ENCODE data around the gene NUP210L.
A peak's percentile ranks its signal among the peaks of the same experiment; 100 is the strongest.

Gene NUP210L

DNA sequence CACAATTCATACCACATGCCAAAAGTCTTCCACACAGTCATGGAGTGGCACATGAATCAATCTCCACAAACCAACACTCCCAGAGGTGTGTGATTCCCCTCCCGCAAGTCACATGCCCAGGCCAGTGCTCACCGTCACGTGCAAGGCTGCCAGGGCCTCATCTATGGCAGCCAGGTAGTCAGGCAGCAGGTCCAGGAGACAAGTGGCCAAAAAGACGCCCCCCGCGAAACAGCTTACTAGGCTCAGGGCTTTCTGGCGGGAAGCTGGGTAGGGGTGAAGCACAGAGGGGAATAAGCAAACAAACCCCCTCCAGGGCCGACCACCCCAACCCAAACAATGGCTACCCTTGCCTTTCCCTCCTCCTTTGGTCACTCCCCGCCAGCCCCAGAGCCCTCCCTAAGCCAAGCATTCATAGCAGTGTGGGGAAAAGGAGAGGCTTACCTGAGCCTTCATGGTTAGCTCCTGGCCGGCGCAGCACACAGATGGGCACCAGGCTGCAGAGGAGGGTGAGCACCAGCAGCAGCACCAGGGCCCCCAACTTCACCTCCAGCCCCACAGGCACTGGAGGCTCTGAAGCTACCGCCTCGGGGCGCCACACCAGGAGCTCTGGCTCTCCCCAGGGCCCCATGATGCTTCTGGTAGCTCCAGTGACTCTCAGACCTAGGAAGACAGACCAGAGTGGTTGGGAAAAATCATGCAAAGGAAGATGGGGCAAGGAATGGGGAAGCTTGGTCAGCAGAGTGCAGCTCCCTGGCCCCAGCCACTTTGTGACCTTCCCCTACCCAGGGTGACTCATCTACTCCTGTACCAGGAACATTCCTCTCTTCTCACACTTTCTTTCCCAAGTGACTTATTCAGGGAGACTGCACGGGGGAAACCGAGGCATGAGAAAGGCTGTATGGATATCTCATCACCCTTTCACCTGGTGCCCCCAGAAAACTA lies 192.5 kb downstream of the NUP210L start:
- DNase-seq: no peak

DNA sequence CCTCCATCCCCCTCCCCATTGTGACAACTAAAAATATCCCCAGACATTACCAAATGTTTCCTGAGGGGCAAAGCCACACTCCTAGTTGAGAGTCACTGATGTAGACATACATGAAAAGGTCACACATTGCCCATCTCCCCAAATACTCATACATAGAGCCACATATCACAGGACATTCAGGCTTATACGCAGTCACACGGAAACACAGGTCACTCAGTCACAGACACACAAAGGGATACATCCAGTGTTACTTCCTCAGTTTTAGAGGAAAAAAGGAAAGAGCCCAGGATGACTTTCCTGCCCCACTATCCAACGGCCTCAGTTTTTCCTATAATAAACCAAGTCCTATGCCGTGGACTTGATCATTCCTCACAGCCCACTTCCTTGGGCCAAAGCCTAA lies 193.5 kb downstream of the NUP210L start:
- no peak for DNase-seq

DNA sequence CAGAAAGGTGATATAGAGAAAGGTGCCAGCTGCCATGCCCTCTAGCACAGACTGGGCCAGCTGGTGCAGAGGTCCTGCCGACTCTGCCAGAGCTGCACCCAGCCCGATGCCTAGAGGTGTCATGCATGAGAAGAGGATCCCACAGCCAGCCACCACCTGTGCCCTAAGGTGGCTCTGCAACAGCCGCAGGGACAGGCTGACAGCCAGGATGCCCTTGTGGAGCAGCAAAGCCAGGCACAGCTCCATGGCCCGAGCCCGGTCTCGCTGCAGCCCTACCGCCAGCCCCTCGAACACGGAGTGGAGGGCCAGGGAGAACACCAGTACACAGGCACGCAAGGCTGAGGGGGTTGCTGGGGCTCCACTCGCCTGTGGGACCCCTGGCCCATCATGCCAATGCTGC lies 194.7 kb downstream of the NUP210L start:
- no peak for DNase-seq

DNA sequence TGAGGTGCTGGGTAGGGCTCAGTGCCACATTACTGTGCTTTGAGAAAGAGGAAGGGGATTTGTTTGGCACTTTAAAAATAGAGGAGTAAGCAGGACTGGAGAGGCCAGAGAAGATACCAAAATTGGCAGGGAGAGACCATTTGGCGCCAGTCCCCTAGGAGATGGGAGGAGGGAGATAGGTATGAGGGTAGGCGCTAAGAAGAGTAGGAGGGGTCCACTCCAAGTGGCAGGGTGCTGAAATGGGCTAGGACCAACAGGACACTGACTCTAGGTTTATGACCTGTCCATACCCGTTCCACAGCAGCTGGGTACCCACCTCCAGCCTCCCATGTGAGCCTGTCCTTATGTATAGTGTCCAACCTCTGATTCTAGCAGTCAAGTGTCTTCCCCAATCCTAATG lies 195.4 kb downstream of the NUP210L start:
- DNase-seq: no peak

DNA sequence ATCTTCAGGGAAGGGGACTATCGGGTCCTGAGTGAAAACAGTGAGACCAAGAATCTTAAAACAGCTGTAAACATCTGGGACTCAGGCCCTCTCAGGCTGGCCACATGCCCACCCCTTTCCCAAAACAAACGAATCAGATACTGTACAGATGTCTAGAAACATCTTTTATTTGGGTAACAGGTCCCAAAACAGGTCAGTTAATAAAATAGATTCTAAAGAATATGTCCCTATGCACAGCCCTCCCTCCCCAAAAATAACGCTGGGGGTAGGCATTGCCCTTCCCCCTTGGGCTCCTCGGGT lies 196.0 kb downstream of the NUP210L start:
- no peak for DNase-seq

DNA sequence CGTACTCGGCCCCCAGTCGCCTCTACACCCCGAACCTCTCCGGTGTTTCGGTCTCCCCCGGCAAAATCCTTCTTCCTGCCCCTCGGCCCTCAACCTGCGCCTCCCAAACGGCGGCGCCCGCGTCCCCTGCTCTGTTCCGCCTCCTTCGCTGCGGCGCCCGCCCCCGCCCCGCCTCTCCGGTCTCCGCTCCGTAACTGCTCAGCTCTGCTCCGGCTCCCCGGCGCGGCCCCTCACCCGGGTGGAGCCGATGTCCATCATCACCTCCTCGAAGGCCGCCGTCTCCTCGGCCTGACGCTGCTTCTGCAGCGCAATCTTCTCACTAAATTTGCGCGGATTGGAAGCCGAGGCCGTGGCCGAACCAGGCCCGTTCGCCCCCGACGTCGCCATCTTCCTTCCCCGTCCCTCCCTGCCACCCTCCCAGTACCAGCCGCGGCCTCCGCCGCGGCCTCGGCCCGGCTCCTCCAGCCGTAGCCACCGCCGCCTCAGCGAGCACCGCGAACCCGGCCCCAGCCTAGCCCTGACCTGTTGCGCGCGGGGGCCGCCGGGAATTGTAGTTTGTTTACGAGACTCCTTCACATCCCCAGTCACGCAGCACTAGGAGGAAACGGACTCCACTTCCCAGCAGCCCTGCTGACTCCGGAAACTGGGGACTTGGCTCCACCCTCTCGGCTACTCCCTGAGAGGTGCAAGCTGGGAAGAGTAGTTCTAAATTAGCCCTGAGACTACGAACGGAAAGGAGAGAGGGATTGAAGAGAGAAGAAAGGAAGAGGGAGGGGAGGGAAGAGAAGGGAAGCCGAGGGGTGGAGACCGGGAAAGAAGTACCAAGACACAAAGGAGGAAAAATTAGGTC lies 196.5 kb downstream of the NUP210L start, which contains the start of gene CRTC2:
CRTC2 (minus strand) TSS at position 502 of the 850 bp plus-strand sequence; CDS start at position 387, 115 bp downstream.
- peak; percentile 97 to 98 for DNase-seq

DNA sequence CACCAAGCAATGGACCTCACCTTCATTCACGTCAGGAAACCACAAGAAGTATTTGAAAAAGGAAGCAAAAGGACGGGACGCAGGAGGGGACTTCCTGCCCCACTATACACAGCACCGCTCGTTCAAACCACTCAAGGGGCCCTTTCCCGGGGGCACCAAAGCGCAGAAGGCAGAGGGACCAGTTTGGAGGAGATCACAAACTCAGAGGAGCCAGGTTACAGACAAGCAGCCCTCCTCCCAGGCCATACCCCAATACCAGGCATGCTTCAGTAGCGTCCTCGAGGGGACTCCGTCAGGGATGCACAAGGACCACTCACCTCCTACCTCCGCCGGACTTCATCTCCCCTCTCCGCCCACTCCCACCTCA lies 197.1 kb downstream of the NUP210L start:
- no peak for DNase-seq

DNA sequence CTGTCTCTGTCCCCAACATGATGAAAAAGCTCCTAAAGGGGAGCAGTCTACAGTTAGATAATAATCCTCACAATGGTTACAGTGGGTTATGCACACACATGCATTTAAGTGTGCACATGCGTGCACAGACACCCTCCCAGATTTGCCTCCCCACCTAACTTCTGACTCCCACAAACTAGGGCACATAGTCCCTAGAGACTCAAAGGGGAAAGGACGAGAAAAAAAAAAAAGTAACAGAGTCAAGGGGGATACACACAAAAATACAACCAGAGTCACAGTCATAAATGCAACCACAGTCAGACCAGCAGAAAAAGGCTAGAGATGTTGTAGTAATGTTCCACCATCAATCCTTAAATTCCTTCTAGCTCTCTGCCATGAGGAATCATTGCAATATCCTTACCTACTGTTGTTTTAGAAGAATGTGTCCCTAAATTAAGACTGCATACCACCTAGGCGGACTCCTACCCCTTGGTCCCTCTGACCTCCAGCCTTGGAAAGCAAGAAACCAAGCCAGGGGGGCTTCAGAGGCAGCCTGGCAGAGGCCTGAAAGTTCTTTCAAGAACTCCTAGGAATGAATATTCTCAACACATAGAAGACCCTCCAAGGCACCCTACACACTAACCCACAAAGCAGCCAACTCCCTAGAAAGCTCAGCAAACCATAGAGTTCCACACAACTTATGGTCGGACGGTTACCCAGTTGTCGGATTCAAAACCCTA lies 197.7 kb downstream of the NUP210L start:
- DNase-seq: no peak

DNA sequence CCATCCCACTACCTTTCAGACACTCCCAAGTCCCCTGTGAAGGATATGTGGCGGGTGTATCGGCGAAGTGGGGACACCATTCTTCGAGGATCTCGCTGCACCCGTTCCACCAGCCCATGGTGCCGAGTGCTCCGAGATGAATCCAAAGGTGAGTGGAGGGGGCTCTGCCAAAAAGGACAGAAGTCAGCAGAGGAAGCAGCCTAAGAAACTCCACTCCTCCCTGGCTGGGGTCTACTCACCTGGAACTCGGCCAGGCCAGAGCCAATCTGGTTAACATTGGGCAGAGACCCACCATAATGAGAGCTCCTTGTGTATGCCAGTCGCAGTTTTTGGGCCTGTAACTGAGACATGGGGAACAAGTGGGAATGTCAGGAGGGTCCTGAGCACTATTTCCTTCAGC lies 200.0 kb downstream of the NUP210L start:
- no peak for DNase-seq

DNA sequence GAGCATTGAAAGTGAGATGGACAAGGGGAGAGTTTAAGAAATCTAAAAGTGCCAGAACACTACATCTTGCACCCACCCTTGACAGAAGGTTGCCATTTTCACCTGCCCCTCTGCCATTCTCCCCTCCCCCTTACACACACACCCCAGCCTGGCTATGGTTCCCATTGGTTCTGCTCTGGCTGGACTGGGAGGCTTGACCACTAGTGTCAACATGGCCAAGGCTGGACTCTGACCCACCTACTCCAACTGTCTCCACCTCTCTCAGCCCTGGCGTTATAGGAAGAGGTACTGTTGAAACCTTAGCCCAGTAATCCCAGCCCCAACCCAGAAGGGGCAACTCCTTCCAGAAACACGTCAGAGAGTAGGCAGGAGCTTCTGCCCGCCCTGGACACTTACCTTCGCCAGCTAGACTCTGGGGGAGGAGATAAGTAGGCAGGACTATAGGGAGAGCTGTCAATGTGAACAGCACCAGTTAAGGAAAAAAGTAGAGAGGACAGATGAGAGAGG lies 201.0 kb downstream of the NUP210L start:
- no peak for DNase-seq

DNA sequence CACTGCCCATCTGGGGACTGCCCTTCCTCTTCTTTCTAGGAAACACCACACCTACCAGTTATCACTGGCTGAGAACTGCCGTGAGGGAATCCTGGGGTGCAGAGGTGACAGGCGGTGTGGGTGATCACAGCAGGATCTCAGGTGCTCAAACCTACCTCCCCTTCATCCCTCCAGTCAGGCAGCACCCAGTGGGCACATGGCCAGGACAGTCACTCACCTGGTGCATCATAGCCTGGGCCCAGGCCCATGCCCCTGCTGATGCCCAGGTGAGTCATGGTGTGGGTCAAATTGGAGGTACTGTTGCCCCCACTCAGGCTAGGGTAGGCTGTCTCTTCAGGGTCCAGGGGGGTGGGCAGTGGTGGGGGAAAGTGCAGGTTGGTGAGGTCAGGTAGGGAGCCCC lies 203.1 kb downstream of the NUP210L start:
- DNase-seq: no peak

DNA sequence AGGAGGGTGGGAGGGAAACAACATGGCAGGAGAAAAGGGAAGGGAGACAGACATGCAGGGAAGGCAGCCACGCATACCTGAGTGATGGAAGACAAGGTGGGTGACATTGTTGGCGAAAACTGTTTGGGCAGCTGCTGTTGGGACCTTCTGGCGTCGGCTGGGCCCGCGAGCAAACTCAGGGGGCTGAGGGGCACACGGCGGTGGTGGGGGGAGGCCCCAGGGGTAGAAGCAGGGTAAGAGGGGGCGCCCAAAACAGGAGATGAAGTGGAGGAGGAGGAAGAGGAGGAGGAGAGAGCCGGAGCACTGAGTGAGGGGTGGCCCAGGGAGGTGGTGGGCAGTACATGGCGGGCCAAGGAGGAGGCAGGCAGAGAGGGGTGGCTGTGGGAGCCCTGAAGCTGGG lies 203.7 kb downstream of the NUP210L start:
- DNase-seq: no peak

DNA sequence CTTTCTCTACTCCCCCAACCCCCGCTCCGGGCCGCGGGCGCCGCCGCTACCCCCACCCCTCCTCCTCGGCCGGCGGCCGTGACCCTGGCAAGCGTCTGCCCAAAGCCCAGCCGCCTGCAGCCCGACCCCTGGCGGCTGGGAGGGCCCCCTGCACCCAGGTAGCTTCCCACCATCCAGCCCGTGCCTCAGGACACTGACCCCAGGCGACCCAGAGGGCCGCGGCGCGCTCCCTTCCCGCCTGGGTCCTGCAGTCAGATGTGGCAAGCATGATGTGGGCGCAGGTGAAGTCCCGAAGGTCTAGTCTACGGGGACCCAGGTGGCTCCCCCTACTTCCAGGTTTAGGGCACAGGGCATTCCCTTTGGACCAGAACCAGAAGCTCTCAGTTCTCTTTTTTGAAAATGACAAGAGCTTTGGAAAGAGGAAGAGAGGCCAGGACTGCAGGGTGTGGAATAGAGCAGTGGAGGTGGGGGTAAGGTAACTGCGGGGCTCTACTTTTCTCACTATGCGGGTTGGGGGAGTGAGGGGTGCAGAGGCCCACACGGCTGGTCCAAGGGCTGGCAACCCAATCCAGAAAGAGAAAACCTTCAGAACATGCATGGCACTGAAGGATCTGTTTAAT lies 208.1 kb downstream of the NUP210L start, which contains the start of gene DENND4B:
DENND4B (minus strand) TSS at position 97 of the 620 bp plus-strand sequence. CDS start 2,344 bp downstream, outside the sequence.
- peak; percentile 63 to 71 for DNase-seq

DNA sequence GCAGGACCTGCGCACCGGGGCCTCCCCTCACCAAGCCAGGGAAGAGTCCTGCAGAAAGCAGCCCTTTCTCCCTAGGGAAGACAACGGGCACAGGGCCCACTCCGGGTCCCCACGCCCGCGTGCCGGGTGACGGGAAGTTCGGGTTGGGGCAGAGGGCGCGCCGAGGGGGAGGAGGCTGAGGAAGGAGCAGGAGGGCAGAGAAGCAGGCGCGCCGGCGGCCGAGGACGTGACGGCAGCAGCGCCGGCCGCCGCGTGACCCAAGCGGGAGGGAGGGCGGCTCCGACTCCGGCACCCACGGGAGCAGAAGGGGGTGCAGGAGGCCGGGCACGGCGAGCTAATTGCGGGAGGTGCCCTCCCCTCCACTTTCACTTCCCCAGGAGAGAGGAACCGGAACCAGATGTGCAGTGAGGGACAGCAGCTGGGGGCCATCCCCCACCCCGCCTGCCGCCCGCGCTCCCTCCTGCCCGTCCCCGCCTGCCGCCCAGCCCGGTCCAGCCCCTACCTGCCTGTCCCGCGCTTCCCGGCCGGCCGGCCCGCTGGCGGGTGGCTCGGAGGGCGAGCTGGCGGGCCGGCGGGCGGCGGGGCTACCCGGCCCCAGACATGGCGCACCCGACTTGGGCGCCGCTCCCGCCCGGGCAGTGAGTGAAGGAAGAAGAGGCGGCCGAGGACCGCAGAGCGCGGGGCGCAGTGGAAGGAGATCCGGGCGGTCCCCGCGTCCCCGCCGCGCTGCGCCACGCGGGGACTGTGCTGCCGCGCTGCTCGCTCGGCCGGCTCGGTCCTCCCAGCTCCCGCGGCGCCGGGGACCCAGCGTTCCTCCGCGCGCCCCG lies 208.9 kb downstream of the NUP210L start:
- DNase-seq: peak; percentile 46 to 47

DNA sequence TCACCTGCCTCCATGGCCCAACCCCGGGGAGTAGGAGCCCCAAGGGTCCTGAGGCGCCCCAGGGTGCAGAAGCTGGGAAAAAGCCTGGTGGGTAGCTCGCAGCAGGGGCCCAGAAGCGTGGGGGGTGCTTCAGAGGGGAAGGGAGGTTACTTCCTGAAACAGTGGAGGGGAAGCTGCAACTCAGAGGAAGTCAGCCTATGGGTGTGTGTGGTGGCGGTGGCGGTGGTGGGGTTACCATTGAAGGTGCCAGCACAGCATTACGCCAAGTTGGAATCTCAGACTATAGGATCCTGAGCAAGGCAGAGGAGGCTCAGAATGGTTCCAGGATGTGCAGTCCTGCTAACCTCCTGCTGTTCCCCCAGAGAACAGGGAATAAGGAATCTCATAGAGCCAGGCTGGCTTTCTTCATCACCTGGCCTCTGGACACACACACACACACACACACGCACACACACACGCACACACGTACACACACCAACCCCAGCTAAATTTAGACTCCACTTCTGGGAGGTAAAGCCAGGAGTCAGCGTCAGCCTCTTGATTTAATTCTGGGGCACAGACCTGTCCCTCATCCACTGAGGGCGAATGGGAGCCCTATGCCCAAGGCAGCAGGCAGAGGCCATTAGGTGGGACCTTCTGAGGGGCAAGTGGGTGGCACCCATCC lies 209.6 kb downstream of the NUP210L start:
- DNase-seq: peak; percentile 67 to 68

DNA sequence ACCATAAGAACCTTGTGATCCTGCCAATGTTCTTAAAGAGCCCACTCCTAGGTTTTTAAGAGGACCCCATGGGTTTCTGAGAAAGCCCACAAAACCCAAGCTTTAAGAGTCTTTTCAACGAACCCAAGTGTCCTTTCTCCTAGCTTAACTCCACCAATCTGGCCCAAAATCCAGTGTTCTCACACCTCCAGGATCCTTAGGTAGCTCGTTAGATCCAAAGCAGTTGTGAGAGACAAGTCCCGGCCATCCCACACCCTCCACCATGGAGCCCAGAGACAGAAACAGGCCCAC lies 210.1 kb downstream of the NUP210L start:
- no peak for DNase-seq

DNA sequence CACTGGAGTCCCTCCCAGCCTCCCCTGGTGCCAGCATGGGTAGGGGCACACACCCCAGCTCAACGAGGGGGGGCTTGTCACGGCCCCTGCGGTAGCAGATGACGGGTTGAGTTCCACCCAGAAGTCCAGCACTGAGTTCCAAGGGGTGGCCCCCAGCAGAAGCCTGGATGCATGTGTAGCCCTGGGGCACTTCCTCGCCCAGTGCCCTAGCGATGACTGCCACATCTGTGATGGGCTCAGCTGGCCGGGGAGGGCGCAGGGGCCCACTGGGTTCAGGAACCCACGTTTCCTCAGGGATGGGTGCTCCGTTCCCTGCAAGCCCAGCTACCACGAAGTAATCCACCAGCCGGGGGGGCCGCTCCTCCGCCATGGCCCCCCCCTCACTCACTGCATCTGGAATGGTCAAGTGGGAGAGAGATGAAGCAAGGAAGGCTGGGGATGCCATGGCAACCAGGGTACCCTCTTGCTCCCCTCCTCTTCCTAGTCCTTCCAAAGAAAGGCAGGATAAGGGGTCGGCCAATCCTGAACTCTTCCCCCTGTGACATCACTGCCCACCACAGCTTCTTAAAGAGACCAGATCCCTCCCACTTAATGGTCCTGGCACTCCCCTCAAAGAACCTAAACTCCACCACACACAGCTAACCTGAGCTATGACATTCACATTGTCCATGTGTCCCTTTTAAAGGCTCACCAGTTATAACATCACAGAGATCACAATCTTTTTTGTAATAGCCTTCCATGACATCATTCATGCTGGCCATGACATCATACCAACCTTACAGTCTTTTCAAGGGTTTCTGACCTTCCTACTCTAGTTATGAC lies 210.7 kb downstream of the NUP210L start:
- DNase-seq: no peak

DNA sequence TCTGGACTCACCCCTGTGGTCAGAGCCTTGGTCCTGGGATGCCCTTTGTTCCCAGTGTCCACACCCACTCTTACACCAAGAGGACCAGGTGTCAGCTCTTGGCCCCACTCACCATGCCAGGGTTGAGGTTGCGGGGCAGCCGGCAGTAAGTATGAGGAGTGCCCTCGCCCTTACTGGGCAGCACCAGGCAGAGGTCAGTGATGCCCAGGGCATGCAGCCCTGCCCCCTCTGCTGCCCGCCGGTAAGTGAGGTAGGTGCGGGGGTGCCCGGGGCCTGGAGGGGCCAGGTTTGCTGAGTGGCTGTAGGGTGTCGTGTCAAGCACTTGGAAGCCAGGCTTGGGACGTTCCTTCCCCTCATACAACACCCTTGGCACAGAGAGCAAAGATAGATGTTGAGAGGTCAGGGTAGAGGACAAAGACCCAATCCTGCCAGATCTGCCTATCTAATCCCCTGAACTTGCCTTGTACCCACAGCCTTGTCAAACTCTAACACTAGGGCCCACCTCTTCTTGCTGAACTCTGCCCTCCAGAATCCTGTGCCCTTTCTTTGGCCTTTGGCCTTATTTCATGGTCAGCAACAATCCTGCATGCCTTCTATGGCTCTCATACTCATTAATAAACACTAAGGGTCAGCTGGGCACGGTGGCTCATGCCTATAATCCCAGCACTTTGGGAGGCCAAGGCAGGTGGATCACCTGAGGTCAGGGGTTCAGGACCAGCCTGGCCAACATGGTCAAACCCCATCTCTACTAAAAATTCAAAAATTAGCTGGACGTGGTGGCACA lies 211.9 kb downstream of the NUP210L start:
- DNase-seq: no peak

All from activated CD4-positive, alpha-beta T cell treated with anti-CD3 and anti-CD28 coated beads, Interleukin-2, amount 50 U/mL, for 4 hours (primary cell).